ENCODE measurements around the gene SETX.

Gene SETX

DNA sequence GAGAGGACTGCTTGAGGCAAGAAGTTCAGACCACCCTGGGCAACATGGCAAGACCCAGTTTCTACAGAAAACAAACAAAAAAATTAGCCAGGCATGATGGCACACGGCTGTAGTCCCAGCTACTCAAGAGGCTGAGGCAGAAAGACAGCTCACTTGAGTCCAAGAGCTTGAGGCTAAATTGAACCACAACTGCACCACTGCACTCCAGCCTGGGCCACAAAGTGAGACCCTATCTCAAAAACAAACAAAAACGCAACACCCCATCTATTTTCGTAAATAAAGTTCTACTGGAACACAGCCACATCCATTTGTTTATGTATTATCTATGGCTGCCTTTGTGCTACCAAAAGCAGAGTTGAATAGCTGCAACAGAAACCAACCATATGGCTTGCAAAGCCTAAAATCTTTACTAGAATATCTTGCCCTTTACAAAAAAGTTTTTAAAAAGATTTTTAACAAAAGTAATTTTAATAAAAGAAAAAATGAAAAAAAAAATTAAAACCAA is 67.5 kb downstream of the SETX start:
- no peak for DNase-seq (ENCODE audit: low read depth)

DNA sequence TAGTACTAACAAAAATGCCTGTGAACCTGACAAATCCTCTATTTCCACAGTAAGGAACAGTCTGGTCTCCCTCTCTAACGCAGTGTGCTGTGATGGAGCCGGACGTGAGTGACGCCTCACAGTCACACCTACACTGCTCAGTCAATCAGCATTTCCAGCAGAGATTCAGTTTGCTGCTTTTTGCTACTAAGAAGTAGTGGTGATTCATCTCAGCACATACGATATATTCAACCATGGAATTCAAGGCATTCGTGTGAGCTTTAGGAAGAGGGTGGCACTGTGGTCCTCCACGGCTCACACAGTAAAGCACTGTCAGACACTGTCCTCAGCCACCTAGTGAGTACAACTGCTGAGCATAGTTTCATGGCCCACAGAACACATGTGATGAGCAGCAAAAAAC is 70.9 kb downstream of the SETX start:
- no peak for DNase-seq (ENCODE audit: low read depth)

DNA sequence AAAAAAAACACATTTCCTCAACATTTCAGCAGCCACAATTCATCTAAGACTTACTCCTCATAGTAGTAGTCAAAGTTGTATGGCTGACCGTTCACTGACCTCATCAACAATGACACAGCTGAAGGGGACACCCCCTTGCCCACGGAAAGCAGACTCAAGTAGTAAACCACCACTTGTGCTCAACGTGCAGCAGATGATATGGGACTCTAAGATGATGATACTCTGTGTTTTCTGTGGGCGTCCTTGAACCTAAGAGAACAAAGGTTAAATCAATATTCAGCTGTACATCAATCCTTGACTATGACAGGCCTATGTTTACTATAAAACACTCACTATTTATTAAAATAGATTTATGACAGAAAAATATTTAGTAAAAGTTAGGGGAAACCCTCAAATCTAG is 71.6 kb downstream of the SETX start:
- no peak for DNase-seq (ENCODE audit: low read depth)

DNA sequence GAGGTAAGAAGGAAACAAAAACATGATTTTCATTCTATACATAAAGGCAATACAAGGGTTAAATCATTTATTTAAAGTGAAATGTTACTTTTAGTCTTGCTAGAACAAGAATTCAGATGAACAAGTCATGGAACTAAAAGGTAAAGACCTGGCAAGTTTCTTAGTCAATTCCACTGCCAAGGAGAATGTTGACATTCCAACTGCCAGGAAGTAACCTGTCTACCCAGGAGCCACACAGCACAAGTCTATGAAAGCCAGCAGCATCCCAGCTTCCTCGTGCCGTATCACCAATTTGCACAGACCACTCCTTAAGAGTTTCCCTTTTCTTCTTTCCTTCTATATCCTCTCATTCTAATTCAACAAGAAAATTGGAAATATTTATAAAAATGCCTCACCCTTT is 79.9 kb downstream of the SETX start:
- no peak for DNase-seq (ENCODE audit: low read depth)

DNA sequence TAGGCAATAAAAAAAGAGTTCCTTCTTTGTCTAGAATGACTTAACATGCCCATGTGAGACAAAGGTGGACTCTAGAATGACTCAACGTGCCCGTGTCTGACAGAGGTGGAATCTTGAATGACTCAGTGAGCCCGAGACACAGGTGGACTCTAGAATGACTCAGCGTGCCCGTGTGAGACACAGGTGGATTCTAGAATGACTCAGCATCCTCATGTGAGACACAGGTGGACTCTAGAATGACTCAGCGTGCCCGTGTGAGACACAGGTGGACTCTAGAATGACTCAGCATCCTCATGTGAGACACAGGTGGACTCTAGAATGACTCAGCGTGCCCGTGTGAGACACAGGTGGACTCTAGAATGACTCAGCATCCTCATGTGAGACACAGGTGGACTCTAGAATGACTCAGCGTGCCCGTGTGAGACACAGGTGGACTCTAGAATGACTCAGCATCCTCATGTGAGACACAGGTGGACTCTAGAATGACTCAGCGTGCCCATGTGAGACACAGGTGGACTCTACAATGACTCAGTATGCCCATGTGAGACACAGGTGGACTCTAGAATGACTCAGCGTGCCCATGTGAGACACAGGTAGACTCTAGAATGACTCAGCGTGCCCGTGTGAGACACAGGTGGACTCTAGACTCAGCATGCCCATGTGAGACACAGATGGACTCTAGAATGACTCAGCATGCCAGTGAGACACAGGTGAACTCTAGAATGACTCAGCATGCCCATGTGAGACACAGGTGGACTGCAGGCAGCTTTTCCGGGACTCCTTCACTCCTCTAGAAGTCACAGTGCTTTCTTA is 84.9 kb downstream of the SETX start:
- peak; percentile 36 for DNase-seq (ENCODE audit: low read depth)

DNA sequence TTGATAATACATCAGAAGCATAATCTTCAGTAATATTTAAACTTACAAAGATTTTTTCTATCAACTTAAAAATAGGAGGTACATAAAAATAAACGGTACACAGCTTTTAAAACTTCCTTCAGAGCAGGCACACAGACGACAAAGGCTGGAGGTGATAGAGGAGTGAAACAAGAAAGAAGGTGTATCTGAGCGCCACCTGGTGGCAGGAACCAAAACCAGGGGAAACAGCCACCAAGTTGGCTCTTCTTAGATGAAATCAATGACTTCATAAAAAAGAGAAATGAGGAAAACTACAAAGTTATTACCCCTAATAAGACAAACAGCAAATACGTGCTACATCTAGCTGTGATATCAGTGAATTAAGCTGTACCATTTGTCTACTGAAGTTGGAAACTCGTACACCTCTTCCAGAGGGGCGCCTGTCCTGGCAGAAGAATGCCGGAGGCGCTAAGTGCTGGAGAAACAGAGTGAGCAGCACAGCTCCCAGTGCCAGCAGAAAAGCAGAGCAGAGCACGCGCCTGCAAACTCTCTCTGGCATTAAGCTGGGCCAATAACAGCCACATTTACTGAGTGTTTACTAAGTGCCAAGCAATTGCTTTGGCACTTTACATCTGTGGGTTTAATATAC is 85.9 kb downstream of the SETX start:
- DNase-seq (ENCODE audit: low read depth): peak; percentile 29

DNA sequence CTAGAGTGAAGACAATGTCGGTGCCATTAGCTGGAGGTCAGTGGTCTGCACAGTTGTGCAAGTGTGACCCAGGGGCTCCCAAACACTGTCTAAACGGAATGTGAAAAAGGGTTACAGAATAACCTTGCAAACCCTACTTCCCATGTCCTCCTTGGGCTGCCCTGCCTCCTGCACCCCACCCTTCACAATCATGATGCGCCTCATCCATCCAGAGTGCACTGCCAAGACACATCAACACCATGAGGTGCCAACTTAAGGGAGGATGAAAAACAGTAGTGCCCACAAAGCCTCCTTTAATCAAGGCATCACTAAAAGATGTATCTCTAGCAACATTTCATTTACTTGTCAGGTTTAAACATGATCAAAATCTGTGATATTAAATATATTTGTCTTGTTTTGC is 87.1 kb downstream of the SETX start:
- DNase-seq (ENCODE audit: low read depth): no peak

DNA sequence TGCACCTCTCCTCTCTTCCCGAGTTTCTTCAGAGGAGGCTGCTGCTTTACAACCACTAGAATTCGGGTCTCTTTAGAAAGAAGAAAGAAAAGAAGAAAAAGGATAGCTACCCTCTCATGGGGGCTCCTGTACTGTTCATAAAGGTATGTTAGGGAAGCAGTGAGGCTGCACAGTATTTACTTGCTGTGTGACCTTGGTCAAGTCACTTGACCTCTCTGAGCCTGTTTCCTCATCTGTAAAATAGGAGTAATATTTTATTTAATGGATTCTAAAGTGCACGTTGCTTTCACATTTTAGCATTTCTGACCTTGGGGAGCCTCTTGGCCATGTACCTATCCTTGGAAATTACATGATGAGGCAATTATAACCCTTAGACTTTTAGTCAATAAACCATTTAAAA is 88.8 kb downstream of the SETX start:
- no peak for DNase-seq (ENCODE audit: low read depth)

DNA sequence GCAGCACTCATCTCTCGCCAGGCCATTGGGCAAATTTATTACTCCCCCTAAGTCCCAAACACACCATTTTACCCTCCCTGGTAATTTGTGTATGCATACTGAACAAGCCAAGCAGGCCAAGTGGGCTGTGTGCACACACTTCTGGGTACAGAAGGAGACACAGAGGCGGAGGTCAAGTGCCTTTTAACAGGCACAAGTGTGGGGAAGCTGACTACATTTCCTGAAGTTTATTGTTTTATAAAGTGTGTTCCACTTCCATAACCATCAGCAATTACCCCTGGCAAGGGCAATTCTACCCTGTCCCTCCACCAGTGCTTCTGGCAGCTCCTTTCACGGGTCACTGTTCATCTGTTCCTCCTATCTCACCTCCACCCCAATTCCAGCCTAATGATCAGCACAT is 93.9 kb downstream of the SETX start:
- DNase-seq (ENCODE audit: low read depth): no peak

DNA sequence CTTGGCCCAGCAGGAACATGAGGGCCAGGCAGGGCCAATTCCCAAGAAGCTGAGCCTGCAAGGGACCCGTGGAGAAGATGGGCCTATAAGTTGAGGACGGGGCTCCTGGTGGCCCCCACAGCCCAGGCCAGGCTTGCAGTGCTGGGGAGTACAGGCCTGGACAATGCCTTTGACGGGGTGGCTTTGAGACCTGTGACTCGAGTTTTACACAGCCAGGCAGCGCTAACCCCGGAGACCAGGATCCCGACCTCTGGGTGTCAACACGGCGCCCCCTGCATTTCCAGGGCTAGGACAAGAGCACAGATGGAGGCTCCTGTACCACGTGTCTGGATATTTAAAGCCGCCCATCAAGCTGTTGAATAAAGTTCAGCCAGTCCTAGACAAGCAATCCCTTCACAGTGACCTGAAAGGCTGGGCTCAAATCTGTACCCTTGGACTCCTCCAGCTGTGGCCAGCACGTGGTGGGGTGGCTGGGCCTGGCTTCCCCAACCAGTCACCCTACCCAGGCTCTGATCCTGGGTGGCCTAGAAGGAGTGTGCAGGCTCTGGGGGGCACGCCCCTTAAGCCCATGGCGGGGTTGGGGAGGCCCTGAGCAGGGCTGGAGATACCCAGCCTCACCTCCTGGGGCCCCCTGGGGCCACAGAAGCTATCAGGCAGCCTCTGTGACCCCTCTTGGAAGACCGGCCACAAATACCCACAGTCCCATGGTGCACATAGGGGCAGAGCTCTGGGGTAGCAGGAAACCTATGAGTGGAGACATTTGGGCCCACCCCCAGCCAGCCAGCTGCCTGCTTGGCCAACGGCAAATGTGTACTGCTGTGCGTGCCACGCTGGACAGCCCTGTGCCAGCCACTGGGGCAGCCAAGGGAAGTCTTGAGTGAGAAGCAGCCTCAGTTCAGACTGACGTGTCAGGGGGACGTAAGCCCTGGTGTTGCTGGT is 104.2 kb downstream of the SETX start:
- DNase-seq (ENCODE audit: low read depth): no peak

DNA sequence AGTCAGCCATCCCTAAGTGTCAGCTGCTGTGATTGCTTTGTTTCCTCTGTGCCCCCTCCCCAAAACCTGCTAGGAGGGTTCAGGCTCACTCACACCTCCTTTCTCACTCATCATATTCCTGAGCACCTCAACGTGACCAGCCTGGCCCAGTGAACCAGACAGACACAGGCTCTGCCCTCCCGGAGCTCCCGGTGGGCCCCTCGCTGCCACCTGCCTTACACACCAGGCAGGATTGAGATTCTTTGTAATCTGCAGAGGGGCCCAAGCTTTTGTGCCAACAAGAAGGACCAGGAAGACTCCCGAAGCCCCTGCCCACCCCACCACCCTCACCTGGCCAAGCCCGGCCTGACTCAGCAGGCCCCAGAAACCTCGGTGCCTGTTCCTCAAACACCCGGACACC is 105.1 kb downstream of the SETX start:
- no peak for DNase-seq (ENCODE audit: low read depth)

DNA sequence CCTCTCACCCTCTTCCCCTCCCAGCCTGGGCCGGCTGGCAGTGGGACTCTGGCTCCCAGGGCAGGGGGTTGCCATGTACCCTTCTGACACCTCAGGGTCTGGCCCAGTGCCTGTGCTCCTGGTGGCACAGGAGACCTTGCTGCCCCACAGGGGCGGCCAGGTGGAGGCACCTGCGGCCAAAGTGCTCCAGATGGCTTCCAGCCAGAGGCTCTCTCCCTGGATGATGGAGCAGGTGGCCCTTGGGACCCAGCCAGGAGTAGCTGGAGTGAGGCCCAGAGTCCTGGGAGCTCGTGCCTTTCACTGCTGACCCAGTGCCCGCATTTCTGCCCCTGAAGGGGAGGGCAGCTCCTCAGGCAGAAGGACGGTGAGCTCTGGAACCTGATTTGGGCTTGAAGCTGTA is 105.7 kb downstream of the SETX start:
- no peak for DNase-seq (ENCODE audit: low read depth)

DNA sequence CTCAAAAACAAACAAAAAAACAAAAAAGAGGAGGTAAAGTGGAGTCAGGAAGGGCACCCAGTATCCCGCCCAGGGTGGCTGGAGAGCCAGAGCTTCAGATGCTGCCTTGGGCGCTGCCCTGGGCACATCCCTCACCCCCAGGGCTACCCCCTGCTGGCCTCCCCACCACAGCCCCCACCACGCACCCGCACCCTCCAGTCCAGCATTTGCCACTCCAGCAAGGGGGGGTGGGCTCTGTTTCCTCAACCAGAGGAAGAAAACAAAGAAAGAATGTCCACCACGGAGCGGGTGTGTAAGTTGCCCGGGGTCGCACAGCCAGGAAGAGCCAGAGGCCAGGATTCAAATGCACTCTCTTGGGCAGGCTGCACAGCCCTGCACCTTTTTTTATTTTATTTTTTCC is 106.8 kb downstream of the SETX start:
- DNase-seq (ENCODE audit: low read depth): no peak

DNA sequence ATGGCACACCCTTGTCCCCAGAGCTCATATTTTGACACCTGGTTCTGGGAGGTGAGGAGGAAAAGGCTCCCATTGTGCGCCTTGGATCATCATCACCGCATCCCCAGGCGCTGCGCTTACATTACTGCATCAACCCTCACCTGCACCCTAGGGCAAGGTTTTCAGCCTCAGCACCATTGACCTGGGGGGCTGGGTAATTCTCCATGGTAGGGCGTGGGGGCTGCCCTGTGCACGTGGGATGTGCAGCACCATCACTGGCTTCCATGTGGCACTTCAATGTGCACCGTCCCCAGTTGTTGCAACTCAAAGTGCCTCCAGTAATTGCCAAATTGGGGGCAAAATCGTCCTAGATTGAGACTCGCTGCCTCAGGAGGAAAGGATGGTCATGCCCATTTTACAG is 109.3 kb downstream of the SETX start:
- DNase-seq (ENCODE audit: low read depth): no peak

DNA sequence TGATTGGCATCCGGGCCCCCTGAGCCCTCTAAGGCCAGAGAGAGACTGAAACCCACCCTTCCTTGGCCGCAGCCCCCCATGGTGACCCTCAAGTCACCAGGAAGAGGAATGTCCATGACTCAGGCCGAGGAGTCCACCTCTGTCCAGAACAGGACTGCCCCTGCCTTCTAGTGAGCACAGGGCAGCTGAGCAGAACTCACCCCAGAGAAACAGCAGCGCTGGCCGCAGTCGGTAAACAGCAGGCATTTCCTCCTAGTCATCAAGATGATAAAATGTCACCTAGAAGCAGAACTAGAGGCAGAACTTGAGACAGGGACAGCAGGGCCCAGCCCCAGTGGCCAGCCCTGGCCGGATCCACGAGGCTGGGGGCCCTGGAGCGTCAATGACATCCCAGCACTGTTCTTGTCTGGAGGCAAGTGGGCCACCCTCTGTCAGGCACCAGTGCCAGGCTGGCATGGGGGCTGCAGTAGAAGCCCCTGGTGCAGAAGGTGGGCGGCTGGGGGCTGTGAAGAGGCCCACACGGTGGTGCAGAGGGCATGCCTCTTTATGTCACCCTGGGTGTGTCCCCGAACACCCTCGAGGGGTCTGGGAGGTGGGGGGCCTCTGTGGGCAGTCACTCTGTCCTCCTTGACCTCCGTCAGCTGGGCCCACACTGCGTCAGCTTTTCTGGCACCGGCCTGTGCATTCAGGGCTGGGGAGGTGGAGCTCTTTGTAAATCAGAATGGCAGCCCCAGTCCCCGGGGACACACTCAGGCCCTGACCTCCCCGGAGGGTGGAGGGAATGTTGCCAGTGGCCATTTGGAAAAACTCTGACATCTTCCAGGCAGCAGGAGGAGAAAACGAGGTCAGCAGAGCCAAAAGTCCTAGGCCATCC is 110.0 kb downstream of the SETX start:
- DNase-seq (ENCODE audit: low read depth): no peak

DNA sequence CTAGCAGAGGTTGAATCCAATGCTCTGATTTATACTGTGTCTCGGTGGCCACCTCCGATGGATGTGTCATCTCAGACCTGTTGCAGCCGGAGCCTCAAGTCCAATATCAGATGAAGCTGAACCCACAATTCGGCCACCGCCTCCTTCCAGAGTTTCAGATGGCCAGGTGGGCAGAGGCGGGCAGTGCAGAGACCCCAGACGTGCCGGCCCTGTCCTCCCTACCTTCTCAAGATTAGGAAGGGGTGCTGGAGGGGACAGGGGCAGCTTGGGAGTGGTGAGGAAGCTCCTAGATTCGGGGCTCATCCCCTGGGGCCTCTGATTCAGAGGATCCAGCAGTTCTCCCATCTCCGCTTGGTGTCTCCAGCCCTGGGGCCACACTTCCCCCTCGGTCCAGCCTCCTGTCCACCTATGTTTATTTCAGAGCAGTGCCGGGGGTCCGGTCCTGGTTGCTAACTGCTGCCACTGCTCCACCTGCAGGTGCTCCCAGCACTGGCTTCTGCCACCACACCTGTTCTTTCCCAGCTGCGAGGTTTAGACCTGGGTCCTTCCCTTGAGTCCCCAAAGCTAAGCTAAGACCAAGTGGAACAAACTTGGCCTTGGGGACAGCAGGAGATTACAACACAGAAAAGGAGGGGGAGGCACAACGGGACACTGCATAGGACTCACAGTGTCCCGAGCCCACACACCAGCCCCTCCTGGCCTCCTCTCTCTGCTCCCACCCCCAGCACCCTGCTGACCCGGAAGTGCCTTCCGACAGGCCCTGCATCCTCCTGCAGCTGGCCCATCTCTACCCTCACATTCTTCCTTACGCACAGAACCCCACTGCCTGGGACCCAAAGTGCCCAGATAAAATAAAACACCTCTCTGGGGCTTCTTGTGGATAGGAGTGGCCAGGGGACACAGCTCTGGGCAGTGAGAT is 111.4 kb downstream of the SETX start:
- DNase-seq (ENCODE audit: low read depth): no peak

DNA sequence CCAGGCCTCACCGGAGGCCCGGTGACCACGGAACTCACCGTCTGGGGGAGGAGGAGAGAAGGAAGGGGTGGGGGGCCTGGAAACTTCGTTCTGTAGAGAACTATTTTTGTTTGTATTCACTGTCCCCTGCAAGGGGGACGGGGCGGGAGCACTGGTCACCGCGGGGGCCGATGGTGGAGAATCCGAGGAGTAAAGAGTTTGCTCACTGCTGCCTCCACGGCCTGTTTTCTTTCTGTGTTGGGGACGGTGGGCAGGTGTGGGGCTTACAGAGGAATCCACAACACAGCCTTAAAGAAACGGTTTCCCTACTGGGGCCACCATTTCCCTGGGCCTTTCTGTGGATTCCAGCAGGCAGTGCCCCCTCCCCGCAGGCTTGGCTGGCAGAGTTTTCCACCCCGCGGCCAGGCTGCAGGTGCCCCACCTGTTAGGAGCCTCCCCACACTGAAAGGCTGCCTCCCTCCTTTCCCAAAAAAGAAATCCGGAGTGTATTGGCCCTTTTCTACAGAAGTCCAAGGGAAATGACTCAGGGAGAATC is 112.1 kb downstream of the SETX start:
- no peak for DNase-seq (ENCODE audit: low read depth)

DNA sequence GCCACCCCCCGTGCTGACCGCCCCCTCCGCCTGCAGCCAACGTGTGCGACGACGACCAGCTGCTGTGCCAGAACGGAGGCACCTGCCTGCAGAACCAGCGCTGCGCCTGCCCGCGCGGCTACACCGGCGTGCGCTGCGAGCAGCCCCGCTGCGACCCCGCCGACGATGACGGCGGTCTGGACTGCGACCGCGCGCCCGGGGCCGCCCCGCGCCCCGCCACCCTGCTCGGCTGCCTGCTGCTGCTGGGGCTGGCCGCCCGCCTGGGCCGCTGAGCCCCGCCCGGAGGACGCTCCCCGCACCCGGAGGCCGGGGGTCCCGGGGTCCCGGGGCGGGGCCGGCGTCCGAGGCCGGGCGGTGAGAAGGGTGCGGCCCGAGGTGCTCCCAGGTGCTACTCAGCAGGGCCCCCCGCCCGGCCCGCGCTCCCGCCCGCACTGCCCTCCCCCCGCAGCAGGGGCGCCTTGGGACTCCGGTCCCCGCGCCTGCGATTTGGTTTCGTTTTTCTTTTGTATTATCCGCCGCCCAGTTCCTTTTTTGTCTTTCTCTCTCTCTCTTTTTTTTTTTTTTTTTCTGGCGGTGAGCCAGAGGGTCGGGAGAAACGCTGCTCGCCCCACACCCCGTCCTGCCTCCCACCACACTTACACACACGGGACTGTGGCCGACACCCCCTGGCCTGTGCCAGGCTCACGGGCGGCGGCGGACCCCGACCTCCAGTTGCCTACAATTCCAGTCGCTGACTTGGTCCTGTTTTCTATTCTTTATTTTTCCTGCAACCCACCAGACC is 112.8 kb downstream of the SETX start:
- no peak for DNase-seq (ENCODE audit: low read depth)

DNA sequence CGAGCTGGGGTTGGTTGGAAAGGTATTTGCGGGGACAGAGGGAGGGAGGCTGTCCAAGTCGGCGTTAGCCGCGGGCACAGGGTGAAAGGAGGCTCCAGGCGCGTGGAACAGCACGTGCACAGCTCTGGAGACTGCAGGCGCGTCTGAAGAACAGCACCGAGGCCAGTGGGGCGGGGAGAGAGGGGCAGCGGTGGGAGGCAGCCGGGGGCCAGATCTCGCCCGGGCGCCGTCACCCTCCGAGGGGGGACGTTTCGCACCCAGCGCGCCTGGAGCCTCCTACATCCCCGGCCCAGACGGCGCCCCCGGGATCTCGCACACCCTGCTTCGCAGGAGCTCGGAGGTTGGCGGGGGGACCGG is 113.3 kb downstream of the SETX start:
- no peak for DNase-seq (ENCODE audit: low read depth)

All from activated T-cell treated with anti-CD3 and anti-CD28 coated beads for 24 hours (primary cell).